Hematopoietic multipotent progenitor cell treated with erythropoietin and hydrocortisone succinate and interleukin-3 and kit ligand, for 8 days (in vitro differentiated cells): ENCODE data around the gene SLC9A1.

Experiments
- DNase-seq: peaks from one replicate; pipeline ENCODE4 v3.0.0-alpha.2; 2015

Gene SLC9A1

GRCh38 chr1:27101696-27102095 is 53.2 kb downstream of the SLC9A1 start:
- no peak for DNase-seq

GRCh38 chr1:27101054-27101491 is 53.9 kb downstream of the SLC9A1 start:
- no peak for DNase-seq

GRCh38 chr1:27100335-27101053 is 54.4 kb downstream of the SLC9A1 start:
- DNase-seq, result no peak

- peak; percentile 64 for DNase-seq
Measured at GRCh38 chr1:27099587-27100334, 55.2 kb downstream of the SLC9A1 start.

GRCh38 chr1:27099135-27099586 is 55.8 kb downstream of the SLC9A1 start:
- peak; percentile 84 for DNase-seq

- DNase-seq, result no peak
Measured at GRCh38 chr1:27098431-27099134, 56.3 kb downstream of the SLC9A1 start.

GRCh38 chr1:27097484-27097917 is 57.4 kb downstream of the SLC9A1 start:
- DNase-seq, result peak; percentile 75

- no peak for DNase-seq
Measured at GRCh38 chr1:27095576-27095975, 59.3 kb downstream of the SLC9A1 start.

- no peak for DNase-seq
Measured at GRCh38 chr1:27092888-27093287, 62.0 kb downstream of the SLC9A1 start.

GRCh38 chr1:27090911-27091310 is 64.0 kb downstream of the SLC9A1 start:
- no peak for DNase-seq

- no peak for DNase-seq
Measured at GRCh38 chr1:27087371-27088220, 67.3 kb downstream of the SLC9A1 start.

- no peak for DNase-seq
Measured at GRCh38 chr1:27086628-27087027, 68.3 kb downstream of the SLC9A1 start.

- no peak for DNase-seq
Measured at GRCh38 chr1:27086026-27086425, 68.9 kb downstream of the SLC9A1 start.

GRCh38 chr1:27084107-27084506 is 70.8 kb downstream of the SLC9A1 start:
- no peak for DNase-seq

GRCh38 chr1:27077968-27078367 is 77.0 kb downstream of the SLC9A1 start:
- no peak for DNase-seq

GRCh38 chr1:27076803-27077202 is 78.1 kb downstream of the SLC9A1 start:
- DNase-seq, result no peak

- DNase-seq, result peak; percentile 95
Measured at GRCh38 chr1:27074175-27074780, 80.6 kb downstream of the SLC9A1 start.

GRCh38 chr1:27071049-27071416 is 83.9 kb downstream of the SLC9A1 start:
- DNase-seq, result no peak

GRCh38 chr1:27070390-27071048 is 84.4 kb downstream of the SLC9A1 start:
- no peak for DNase-seq

- no peak for DNase-seq
Measured at GRCh38 chr1:27068922-27069321, 86.0 kb downstream of the SLC9A1 start.

GRCh38 chr1:27065999-27066630 is 88.8 kb downstream of the SLC9A1 start:
- no peak for DNase-seq
